ENCODE measurements around the gene KCND2.
"Not testable (repeated sequence)": the region's sequence is repeated elsewhere in the genome, so short reads cannot be mapped to it uniquely, and the experiment has no call there.

Gene KCND2

GRCh38 chr7:120684463-120684862, 411.5 kb downstream of the KCND2 start:
- in situ Hi-C loops (cut with HindIII; ENCODE audit: low sequenced_read_pairs), result no loop called here

GRCh38 chr7:120691915-120692314, 418.9 kb downstream of the KCND2 start:
- in situ Hi-C loops (cut with HindIII; ENCODE audit: low sequenced_read_pairs), result no loop called here

- in situ Hi-C loops (cut with HindIII; ENCODE audit: low sequenced_read_pairs), result no loop called here
Observed at GRCh38 chr7:120695848-120696247, 422.9 kb downstream of the KCND2 start.

GRCh38 chr7:120700796-120701195, 427.8 kb downstream of the KCND2 start:
- in situ Hi-C loops (cut with HindIII; ENCODE audit: low sequenced_read_pairs), result no loop called here

GRCh38 chr7:120702408-120702807, 429.4 kb downstream of the KCND2 start:
- in situ Hi-C loops (cut with HindIII; ENCODE audit: low sequenced_read_pairs), result not testable (repeated sequence)

- in situ Hi-C loops (cut with HindIII; ENCODE audit: low sequenced_read_pairs), result no loop called here
Observed at GRCh38 chr7:120703585-120704240, 430.7 kb downstream of the KCND2 start.

- in situ Hi-C loops (cut with HindIII; ENCODE audit: low sequenced_read_pairs), result no loop called here
Observed at GRCh38 chr7:120709252-120709971, 436.4 kb downstream of the KCND2 start.

GRCh38 chr7:120709972-120710320, 437.0 kb downstream of the KCND2 start:
- in situ Hi-C loops (cut with HindIII; ENCODE audit: low sequenced_read_pairs), result no loop called here

GRCh38 chr7:120714945-120715344, 442.0 kb downstream of the KCND2 start:
- in situ Hi-C loops (cut with HindIII; ENCODE audit: low sequenced_read_pairs), result no loop called here

- in situ Hi-C loops (cut with HindIII; ENCODE audit: low sequenced_read_pairs), result no loop called here
Observed at GRCh38 chr7:120716307-120716706, 443.3 kb downstream of the KCND2 start.

- in situ Hi-C loops (cut with HindIII; ENCODE audit: low sequenced_read_pairs), result no loop called here
Observed at GRCh38 chr7:120717166-120717565, 444.2 kb downstream of the KCND2 start.

- in situ Hi-C loops (cut with HindIII; ENCODE audit: low sequenced_read_pairs), result no loop called here
Observed at GRCh38 chr7:120718361-120718760, 445.4 kb downstream of the KCND2 start.

- in situ Hi-C loops (cut with HindIII; ENCODE audit: low sequenced_read_pairs), result no loop called here
Observed at GRCh38 chr7:120720317-120720716, 447.3 kb downstream of the KCND2 start.

GRCh38 chr7:120723465-120724385, 450.8 kb downstream of the KCND2 start:
- in situ Hi-C loops (cut with HindIII; ENCODE audit: low sequenced_read_pairs), result no loop called here

- in situ Hi-C loops (cut with HindIII; ENCODE audit: low sequenced_read_pairs), result no loop called here
Observed at GRCh38 chr7:120724448-120724847, 451.5 kb downstream of the KCND2 start.

- in situ Hi-C loops (cut with HindIII; ENCODE audit: low sequenced_read_pairs), result no loop called here
Observed at GRCh38 chr7:120724955-120725354, 452.0 kb downstream of the KCND2 start.

- in situ Hi-C loops (cut with HindIII; ENCODE audit: low sequenced_read_pairs), result no loop called here
Observed at GRCh38 chr7:120725376-120726039, 452.5 kb downstream of the KCND2 start.

- in situ Hi-C loops (cut with HindIII; ENCODE audit: low sequenced_read_pairs), result no loop called here
Observed at GRCh38 chr7:120729245-120729644, 456.3 kb downstream of the KCND2 start.

GRCh38 chr7:120731271-120731670, 458.3 kb downstream of the KCND2 start:
- in situ Hi-C loops (cut with HindIII; ENCODE audit: low sequenced_read_pairs), result no loop called here

GRCh38 chr7:120732256-120732655, 459.3 kb downstream of the KCND2 start:
- in situ Hi-C loops (cut with HindIII; ENCODE audit: low sequenced_read_pairs), result no loop called here

- in situ Hi-C loops (cut with HindIII; ENCODE audit: low sequenced_read_pairs), result no loop called here
Observed at GRCh38 chr7:120733143-120733542, 460.2 kb downstream of the KCND2 start.
